Natural killer cell (primary cell): ENCODE measurements around the gene AOPEP. TPM values are rescaled to one million over a fixed set of nuclear protein-coding genes. Genes with fewer than 3 reads are reported as not detected.

Experiments used
- ATAC-seq, 3 donors: fragments of 150-1000 bp in 2 of 3; fragments of 200-7000 bp in 1 of 3; cut with Tn5 transposase; 1 replicate in 1 of 3; 2 replicates in 2 of 3; pipeline ENCODE4 v1.10.0; 2021; ENCODE audit warnings: mild to moderate bottlenecking in 2 of 3, moderate library complexity in 2 of 3
- DNase-seq, 2 donors: peaks; one replicate each; pipeline versions ENCODE4 v3.0.0 to v3.0.0-alpha.2; 2013 to 2021; ENCODE audit warnings: mixed read lengths in 1 of 2
- H3K27ac ChIP-seq: one replicate; pipeline ENCODE4 v1.5.1; 2013; ENCODE audit warnings: mild to moderate bottlenecking, low read length
- H3K27me3 ChIP-seq: one replicate; pipeline ENCODE4 v1.6.1; 2013; ENCODE audit warnings: low read length; ENCODE audit not compliant: control insufficient read depth, insufficient read depth
- H3K36me3 ChIP-seq: one replicate; pipeline ENCODE4 v1.6.1; 2013; ENCODE audit warnings: low read length; ENCODE audit not compliant: control insufficient read depth, insufficient read depth
- H3K4me1 ChIP-seq: one replicate; pipeline ENCODE4 v1.6.1; 2013; ENCODE audit warnings: low read length; ENCODE audit not compliant: control insufficient read depth, insufficient read depth
- H3K4me3 ChIP-seq: one replicate; pipeline ENCODE4 v1.5.1; 2013; ENCODE audit warnings: low read length
- H3K9me3 ChIP-seq: one replicate; pipeline ENCODE4 v1.6.1; 2013; ENCODE audit warnings: low read length; ENCODE audit not compliant: control insufficient read depth, insufficient read depth
- H3K27ac Mint-ChIP-seq, 2 donors: one replicate each; pipeline ENCODE4 v1.8.0; 2022; ENCODE audit warnings: mild to moderate bottlenecking in 2 of 2, mixed read lengths in 2 of 2, moderate library complexity in 1 of 2
- H3K27me3 Mint-ChIP-seq, 2 donors: one replicate each; pipeline ENCODE4 v1.8.0; 2022; ENCODE audit warnings: low read depth in 2 of 2, mixed read lengths in 2 of 2
- H3K36me3 Mint-ChIP-seq: one replicate; pipeline ENCODE4 v1.8.0; 2022; ENCODE audit warnings: mixed read lengths
- H3K4me1 Mint-ChIP-seq, 2 donors: one replicate each; pipeline ENCODE4 v1.8.0; 2022; ENCODE audit warnings: mixed read lengths in 2 of 2
- H3K4me3 Mint-ChIP-seq: one replicate; pipeline ENCODE4 v1.8.0; 2022; ENCODE audit warnings: mild to moderate bottlenecking, moderate library complexity, mixed read lengths
- H3K9me3 Mint-ChIP-seq, 2 donors: one replicate each; pipeline ENCODE4 v1.8.0; 2022; ENCODE audit warnings: mixed read lengths in 2 of 2
- CTCF ChIP-seq: fragments of 200-600 bp; IDR thresholded peaks from one replicate; pipeline ENCODE4 v1.8.0; 2022; ENCODE audit warnings: antibody characterized with exemption
- WGBS: methylation state at CpG from one replicate; pipeline ENCODE4 v1.1.7; 2013; ENCODE audit warnings: missing lambda C conversion rate; ENCODE audit not compliant: insufficient coverage; 5-methylcytosine and 5-hydroxymethylcytosine counted together
- intact Hi-C: fragments of 100-400 bp; cut with micrococcal nuclease; formaldehyde crosslinking; loops from one replicate; pipeline ENCODE4 v1.14.2; 2022
- total RNA-seq, 4 donors: library from RNA; stranded (reverse); fragments of 120-200 nt in 1 of 4; gene quantifications; one replicate each; pipeline versions ENCODE4 v1.2.3 to v1.2.4, GENCODE V29; 2013 to 2022

The AOPEP gene
- total RNA-seq, 3 donors from 2014 or later (not counting 1 experiment from before 2014, with no cell fraction given) = 20.1 to 22.6 (median 20.6) TPM

DNA sequence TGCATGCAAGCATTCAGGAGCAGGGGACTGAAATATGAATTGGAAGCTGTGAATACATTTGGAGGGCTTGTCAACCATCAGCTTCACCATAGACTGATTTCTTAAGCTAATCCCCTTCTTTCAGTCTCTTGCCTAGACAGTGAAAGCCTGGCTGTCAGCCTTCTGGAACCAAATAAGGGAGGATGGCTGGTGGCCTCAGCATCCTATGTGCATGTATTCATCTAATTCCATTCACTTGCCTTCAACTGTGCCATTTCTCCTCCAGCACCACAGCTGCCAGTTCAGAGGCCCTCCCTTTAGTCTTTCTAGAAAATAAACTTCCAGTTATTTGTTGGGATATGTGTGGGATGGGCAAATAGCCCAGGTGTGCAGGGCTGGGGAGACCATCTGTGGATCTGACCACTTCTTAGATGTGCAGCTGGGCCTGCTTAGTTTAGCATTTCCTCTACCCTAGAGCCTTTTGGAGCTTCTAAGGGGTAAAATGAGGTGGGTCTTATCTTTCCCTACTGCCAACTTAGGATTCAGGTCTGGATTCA is 62.1 kb downstream of the AOPEP start:
- Mint-ChIP-seq H3K9me3 (no peaks in the 10 kb centered on the region), H3K27ac (no peak overlapping the region), H3K36me3 (peaks cover 7% of the 10 kb centered on the region), H3K4me3 (no peak overlapping the region), H3K27me3 (no peaks in the 10 kb centered on the region), H3K4me1 (peaks cover 7 to 13% of the 10 kb centered on the region in 2 donors)
- no peaks in the 10 kb centered on the region for H3K36me3 ChIP-seq
- H3K27me3 ChIP-seq = no peaks in the 10 kb centered on the region
- no peak for TF ChIP-seq CTCF
- ATAC-seq = no peak
- no peaks in the 10 kb centered on the region for H3K9me3 ChIP-seq
- H3K27ac ChIP-seq = no peak overlapping the region
- intact Hi-C loops = loop anchor here (10.0 kb wide), 1 partner anchor 1416 kb away; no protein-coding TSS in a partner anchor
- no peak for DNase-seq
- no peak overlapping the region for H3K4me3 ChIP-seq
- H3K4me1 ChIP-seq = no peaks in the 10 kb centered on the region

DNA sequence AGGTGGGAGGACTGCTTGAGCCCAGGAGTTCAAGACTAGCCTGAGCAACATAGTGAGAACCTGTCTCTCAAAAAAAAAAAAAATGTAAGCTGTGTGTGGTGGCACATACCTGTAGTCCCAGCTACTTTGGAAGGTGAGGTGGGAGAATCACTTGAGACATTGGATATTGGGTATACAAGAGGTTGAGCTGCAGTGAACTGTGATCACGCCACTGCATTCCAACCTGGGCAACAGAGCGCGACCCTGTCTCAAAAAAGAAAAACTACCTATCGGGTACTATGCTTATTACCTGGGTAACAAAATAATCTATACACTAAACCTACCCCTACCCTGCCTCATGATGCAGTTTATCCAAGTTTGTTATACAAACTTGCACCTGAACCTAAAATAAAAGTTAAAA is 64.9 kb downstream of the AOPEP start:
- Mint-ChIP-seq H3K27me3 (no peaks in the 10 kb centered on the region), H3K4me1 (peaks cover 7 to 13% of the 10 kb centered on the region in 2 donors), H3K9me3 (no peaks in the 10 kb centered on the region), H3K4me3 (no peak overlapping the region), H3K36me3 (peaks cover 7% of the 10 kb centered on the region), H3K27ac (no peak overlapping the region)
- Histone ChIP-seq H3K36me3 (no peaks in the 10 kb centered on the region), H3K4me3 (no peak overlapping the region), H3K27me3 (no peaks in the 10 kb centered on the region), H3K9me3 (no peaks in the 10 kb centered on the region), H3K4me1 (no peaks in the 10 kb centered on the region), H3K27ac (no peak overlapping the region)
- 96% methylated on average over 4 of the region's 4 CpGs for WGBS
- intact Hi-C loops = no loop called here
- no peak for TF ChIP-seq CTCF
- DNase-seq = no peak
- ATAC-seq = no peak

DNA sequence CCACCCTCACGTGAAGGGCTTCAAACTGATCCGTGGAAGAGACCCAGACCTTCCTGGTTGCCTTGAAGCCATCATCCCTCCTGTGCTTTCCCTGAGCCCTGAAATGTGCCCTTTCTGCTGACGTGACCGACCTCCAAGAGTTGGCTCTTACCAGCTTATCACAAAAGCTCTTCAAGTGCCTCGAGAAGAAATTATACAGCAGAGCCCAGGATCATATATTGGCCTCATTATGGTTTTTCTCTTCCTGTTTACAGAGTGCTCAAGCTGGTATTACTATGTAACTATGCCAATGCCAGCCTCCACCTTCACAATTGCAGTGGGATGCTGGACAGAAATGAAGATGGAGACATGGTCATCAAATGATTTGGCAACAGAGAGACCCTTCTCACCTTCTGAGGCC is 66.0 kb downstream of the AOPEP start:
- Histone ChIP-seq H3K27ac (no peak overlapping the region), H3K9me3 (no peaks in the 10 kb centered on the region), H3K27me3 (no peaks in the 10 kb centered on the region), H3K4me1 (no peaks in the 10 kb centered on the region), H3K36me3 (no peaks in the 10 kb centered on the region), H3K4me3 (no peak overlapping the region)
- Mint-ChIP-seq H3K9me3 (no peaks in the 10 kb centered on the region), H3K4me3 (no peak overlapping the region), H3K36me3 (peaks cover 7% of the 10 kb centered on the region), H3K27ac (peak overlapping the region in 1 of 2 donors; percentile 25), H3K27me3 (no peaks in the 10 kb centered on the region), H3K4me1 (peaks cover 0 to 8% of the 10 kb centered on the region in 2 donors)
- ATAC-seq (no peak), DNase-seq (no peak)
- intact Hi-C loops = no loop called here
- TF ChIP-seq CTCF = no peak
- 81% methylated on average over 5 of the region's 5 CpGs for WGBS

- Mint-ChIP-seq H3K36me3 (peaks cover 7% of the 10 kb centered on the region), H3K4me3 (no peak overlapping the region), H3K4me1 (peaks cover 0 to 8% of the 10 kb centered on the region in 2 donors), H3K27ac (no peak overlapping the region), H3K27me3 (no peaks in the 10 kb centered on the region), H3K9me3 (no peaks in the 10 kb centered on the region)
- Histone ChIP-seq H3K9me3 (no peaks in the 10 kb centered on the region), H3K4me1 (no peaks in the 10 kb centered on the region), H3K36me3 (no peaks in the 10 kb centered on the region), H3K27ac (no peak overlapping the region), H3K4me3 (no peak overlapping the region), H3K27me3 (no peaks in the 10 kb centered on the region)
- WGBS = 100% methylated on average over 1 of the region's 1 CpG
- ATAC-seq = no peak
- intact Hi-C loops = no loop called here
- DNase-seq = no peak
- TF ChIP-seq CTCF = no peak
These were observed 68.1 kb downstream of the AOPEP start for GRCh38 chr9:94794476-94795167.
